Mucosa of descending colon (tissue), 3 donors: ENCODE data around the gene YKT6. TPM values are rescaled to one million over a fixed set of nuclear protein-coding genes. Genes with fewer than 3 reads are reported as not detected.

ENCODE experiments used
- ATAC-seq: fragments of 200-7000 bp; cut with Tn5 transposase; one replicate; pipeline ENCODE4 v1.9.1; 2020; ENCODE audit warnings: mild to moderate bottlenecking, moderate library complexity
- DNase-seq, 3 donors: peaks; one replicate each; pipeline ENCODE4 v3.0.0-alpha.2; 2020
- H3K36me3 ChIP-seq: fragments of 200-600 bp; one replicate; pipeline ENCODE4 v1.8.0; 2021; ENCODE audit warnings: low read depth, mild to moderate bottlenecking
- H3K4me1 ChIP-seq: fragments of 200-600 bp; one replicate; pipeline ENCODE4 v1.8.0; 2021; ENCODE audit warnings: low read depth, mild to moderate bottlenecking
- H3K4me3 ChIP-seq: fragments of 200-600 bp; one replicate; pipeline ENCODE4 v1.8.0; 2021; ENCODE audit warnings: mild to moderate bottlenecking
- H3K9me3 ChIP-seq: fragments of 200-600 bp; one replicate; pipeline ENCODE4 v1.8.0; 2021; ENCODE audit warnings: mild to moderate bottlenecking
- CTCF ChIP-seq: fragments of 200-600 bp; IDR thresholded peaks from one replicate; pipeline ENCODE4 v1.8.0; 2022; ENCODE audit warnings: antibody characterized with exemption, mild to moderate bottlenecking
- intact Hi-C, 2 donors: fragments of 100-400 bp; cut with DNase I in 1 of 2; cut with micrococcal nuclease in 1 of 2; formaldehyde crosslinking; loops; one replicate each; pipeline versions ENCODE4 v1.11.0 to v1.11.1; 2022; cut with DNase I, micrococcal nuclease
- total RNA-seq, 3 donors: library from RNA; stranded (reverse); fragmentation: NEBNext Ultra II Directional in 2 of 3; extraction: Animal tissue kit (Norgen Biotek cat#: 25700) in 2 of 3; gene quantifications; one replicate each; pipeline versions ENCODE4 v1.2.1 to v1.2.4, GENCODE V29; 2021 to 2023
- donor health status: DM: no; HTN: no; CAD: no; lungs with moderate emphysema.
- donor health status: DM: no; HTN: no; CAD: no.
- donor health status: DM: no; HTN: yes; CAD: no.

YKT6 gene
- total RNA-seq, 3 donors from 2014 or later = 72.0 to 79.5 (median 79.0) TPM

GRCh38 chr7:44220046-44220357 is 19.2 kb downstream of the YKT6 start:
- Histone ChIP-seq H3K4me1 (no peaks in the 10 kb centered on the region), H3K4me3 (no peak overlapping the region), H3K36me3 (no peaks in the 10 kb centered on the region), H3K9me3 (no peaks in the 10 kb centered on the region)
- no peak for ATAC-seq
- intact Hi-C loops = no loop called here
- TF ChIP-seq CTCF = no peak
- DNase-seq = peak in 2 of 3 donors; percentile 1 to 38

GRCh38 chr7:44220358-44221112 is 19.8 kb downstream of the YKT6 start:
- no peak for TF ChIP-seq CTCF
- no peak overlapping the region for H3K4me3 ChIP-seq
- DNase-seq (peak in 2 of 3 donors; percentile 7 to 38), ATAC-seq (no peak)
- H3K36me3 ChIP-seq = no peaks in the 10 kb centered on the region
- H3K9me3 ChIP-seq = no peaks in the 10 kb centered on the region
- intact Hi-C loops = no loop called here
- H3K4me1 ChIP-seq = no peaks in the 10 kb centered on the region

GRCh38 chr7:44221231-44221791 is 20.5 kb downstream of the YKT6 start:
- DNase-seq (peak in 2 of 3 donors; percentile 23 to 29), ATAC-seq (no peak)
- Histone ChIP-seq H3K9me3 (no peaks in the 10 kb centered on the region), H3K4me3 (no peak overlapping the region), H3K4me1 (no peaks in the 10 kb centered on the region), H3K36me3 (no peaks in the 10 kb centered on the region)
- TF ChIP-seq CTCF = no peak
- intact Hi-C loops = no loop called here

GRCh38 chr7:44222074-44222473 is 21.3 kb downstream of the YKT6 start:
- Histone ChIP-seq H3K4me1 (no peaks in the 10 kb centered on the region), H3K4me3 (no peak overlapping the region), H3K9me3 (no peaks in the 10 kb centered on the region), H3K36me3 (no peaks in the 10 kb centered on the region)
- ATAC-seq (no peak), DNase-seq (no peak)
- TF ChIP-seq CTCF = no peak
- intact Hi-C loops = no loop called here

- H3K4me1 ChIP-seq = no peaks in the 10 kb centered on the region
- intact Hi-C loops = no loop called here
- ATAC-seq (no peak), DNase-seq (no peak)
- H3K9me3 ChIP-seq = no peaks in the 10 kb centered on the region
- no peak for TF ChIP-seq CTCF
- H3K4me3 ChIP-seq = no peak overlapping the region
- H3K36me3 ChIP-seq = no peaks in the 10 kb centered on the region
Measured at GRCh38 chr7:44222776-44223261, 22.0 kb downstream of the YKT6 start.
